Measurements from ENCODE around the gene POP5. TPM values are rescaled to one million over a fixed set of nuclear protein-coding genes. Genes with fewer than 3 reads are reported as not detected.
A peak's percentile ranks its signal among the peaks of the same experiment; 100 is the strongest.
"Not testable (repeated sequence)": the region's sequence is repeated elsewhere in the genome, so short reads cannot be mapped to it uniquely, and the experiment has no call there.

Gene POP5
- total RNA-seq: 24.1 TPM

GRCh38 chr12:120580787-120581723 lies at the start of gene POP5:
Gene POP5, minus strand, starts transcription at chr12:120581402. Its CDS starts 40 bp downstream, at chr12:120581362.
- ATAC-seq (peak; percentile 92), DNase-seq (ENCODE audit: low spot score) (peak; percentile 97)

- DNase-seq (ENCODE audit: low spot score) (no peak), ATAC-seq (no peak)
Observed at GRCh38 chr12:120630104-120630892, 49.1 kb upstream of the POP5 start.

GRCh38 chr12:120628919-120629318 lies 47.7 kb upstream of the POP5 start:
- no peak for DNase-seq (ENCODE audit: low spot score)
- peak; percentile 82 for ATAC-seq

DNA sequence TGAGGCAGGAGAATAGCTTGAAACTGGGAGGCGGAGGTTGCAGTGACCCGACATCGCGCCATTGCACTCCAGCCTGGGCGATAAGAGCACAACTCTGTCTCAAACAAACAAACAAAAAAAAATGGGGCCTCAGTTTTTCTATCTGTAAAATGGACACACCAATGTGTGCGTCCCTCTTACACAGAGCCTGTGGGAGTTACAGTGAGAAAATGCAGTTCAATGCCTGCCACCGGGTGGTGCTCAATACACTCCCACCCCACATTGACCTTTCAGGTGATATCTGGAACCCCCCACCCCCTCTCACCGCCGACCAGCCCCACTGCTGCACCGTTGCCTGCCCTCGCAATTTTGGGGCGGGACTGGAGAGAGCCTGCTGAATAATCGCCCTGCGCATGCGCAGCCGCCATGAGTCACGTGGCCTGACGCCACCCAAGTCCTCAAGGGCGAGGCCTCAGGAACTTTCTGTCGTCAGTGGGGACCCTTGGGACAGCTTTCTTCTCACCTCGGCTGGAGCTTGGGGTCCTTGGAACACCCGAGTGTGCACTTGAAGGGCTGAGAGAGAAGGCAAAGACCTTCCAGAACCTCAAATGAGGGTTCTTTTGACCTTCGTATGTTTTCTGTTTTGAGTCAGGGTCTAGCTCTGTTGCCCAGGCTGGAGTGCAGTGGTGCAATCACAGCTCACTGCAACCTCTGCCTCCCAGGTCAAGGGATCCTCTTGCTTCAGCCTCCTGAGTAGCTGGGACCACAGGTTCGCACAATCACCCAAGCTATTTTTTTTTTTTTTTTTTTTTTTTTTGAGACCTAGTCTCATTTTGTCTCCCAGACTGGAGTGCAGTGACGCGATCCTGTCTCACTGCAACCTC lies 44.6 kb upstream of the POP5 start:
- DNase-seq (ENCODE audit: low spot score): no peak
- ATAC-seq: no peak

DNA sequence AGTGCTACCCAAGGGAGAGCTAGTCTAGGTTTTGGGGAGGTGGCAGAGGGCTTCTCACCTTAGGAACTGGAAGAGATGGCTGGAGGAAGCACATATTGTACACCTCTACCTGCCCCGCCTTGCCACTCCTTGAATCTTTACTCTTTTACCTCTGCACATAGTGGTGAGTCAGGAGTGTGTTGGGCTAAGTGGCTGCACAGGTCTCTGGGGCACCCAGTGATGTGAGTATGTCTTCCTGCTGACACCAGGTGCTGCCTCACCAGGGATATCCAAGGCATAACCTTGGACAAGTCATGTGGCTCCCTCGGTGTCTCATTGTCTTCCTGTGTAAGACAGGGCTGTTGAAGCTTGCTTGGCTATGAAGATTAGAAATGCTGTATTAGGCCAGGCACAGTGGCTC lies 39.4 kb upstream of the POP5 start:
- ATAC-seq (no peak), DNase-seq (ENCODE audit: low spot score) (no peak)

GRCh38 chr12:120618954-120619615 lies 37.9 kb upstream of the POP5 start:
- ATAC-seq (no peak), DNase-seq (ENCODE audit: low spot score) (no peak)

DNA sequence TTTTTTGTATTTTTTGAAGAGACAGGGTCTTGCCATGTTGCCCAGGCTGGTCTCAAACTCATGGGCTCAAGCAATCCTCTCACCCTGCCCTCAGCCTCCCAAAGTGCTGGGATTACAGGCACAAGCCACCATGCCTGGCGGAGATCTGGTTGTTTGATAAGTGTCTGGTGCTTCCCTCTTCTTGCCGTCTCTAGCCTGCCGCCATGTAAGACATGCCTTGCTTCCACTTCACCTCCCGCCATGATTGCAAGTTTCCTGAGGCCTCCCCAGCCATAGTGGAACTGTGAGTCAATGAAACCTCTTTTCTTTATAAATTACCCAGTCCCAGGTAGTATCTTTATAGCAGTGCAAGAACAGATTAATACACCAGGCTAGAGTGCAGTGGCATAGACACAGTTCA lies 36.6 kb upstream of the POP5 start:
- not testable (repeated sequence) for ATAC-seq; DNase-seq (ENCODE audit: low spot score)

GRCh38 chr12:120617193-120617592 lies 36.0 kb upstream of the POP5 start:
- not testable (repeated sequence) for ATAC-seq; DNase-seq (ENCODE audit: low spot score)

DNA sequence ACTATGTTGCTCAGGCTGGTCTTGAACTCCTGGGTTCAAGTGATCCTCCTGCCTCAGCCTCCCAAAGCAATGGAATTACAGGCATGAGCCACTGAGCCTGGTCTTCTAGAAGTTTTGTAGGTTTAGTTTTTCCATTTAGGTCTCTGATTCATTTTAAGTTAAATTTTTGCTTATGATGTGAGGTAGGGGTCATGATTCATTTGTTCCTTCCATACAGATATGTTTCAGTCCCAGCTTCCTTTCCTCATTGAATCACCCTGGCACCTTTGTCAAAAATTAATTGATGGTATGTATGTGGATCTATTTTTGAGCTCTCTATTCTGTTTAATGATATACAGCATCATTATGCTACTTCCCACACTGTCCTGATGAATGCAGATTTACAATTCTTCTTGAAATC lies 33.6 kb upstream of the POP5 start:
- ATAC-seq: no peak
- DNase-seq (ENCODE audit: low spot score): no peak

- not testable (repeated sequence) for ATAC-seq; DNase-seq (ENCODE audit: low spot score)
Observed at GRCh38 chr12:120611534-120611933, 30.3 kb upstream of the POP5 start.

DNA sequence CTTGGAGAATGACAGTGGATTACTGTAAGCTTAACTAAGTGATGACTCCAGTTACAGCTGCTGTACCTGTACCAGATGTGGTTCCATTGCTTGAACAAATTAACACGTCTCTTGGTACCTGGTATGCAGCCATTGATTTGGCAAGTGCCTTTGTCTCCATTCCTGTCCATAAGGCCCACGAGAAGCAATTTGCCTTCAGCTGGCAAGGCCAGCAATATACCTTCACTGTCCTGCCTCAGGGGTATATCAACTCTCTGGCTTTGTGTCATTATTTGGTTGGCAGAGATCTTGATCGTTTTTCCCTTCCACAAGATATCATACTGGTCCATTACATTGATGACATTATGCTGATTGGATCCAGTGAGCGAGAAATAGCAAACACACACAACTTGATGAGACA lies 29.4 kb upstream of the POP5 start:
- DNase-seq (ENCODE audit: low spot score) (no peak), ATAC-seq (no peak)

GRCh38 chr12:120602416-120602815 lies 21.2 kb upstream of the POP5 start:
- not testable (repeated sequence) for ATAC-seq; DNase-seq (ENCODE audit: low spot score)

GRCh38 chr12:120599672-120600552 lies 18.7 kb upstream of the POP5 start:
- ATAC-seq (no peak), DNase-seq (ENCODE audit: low spot score) (no peak)

DNA sequence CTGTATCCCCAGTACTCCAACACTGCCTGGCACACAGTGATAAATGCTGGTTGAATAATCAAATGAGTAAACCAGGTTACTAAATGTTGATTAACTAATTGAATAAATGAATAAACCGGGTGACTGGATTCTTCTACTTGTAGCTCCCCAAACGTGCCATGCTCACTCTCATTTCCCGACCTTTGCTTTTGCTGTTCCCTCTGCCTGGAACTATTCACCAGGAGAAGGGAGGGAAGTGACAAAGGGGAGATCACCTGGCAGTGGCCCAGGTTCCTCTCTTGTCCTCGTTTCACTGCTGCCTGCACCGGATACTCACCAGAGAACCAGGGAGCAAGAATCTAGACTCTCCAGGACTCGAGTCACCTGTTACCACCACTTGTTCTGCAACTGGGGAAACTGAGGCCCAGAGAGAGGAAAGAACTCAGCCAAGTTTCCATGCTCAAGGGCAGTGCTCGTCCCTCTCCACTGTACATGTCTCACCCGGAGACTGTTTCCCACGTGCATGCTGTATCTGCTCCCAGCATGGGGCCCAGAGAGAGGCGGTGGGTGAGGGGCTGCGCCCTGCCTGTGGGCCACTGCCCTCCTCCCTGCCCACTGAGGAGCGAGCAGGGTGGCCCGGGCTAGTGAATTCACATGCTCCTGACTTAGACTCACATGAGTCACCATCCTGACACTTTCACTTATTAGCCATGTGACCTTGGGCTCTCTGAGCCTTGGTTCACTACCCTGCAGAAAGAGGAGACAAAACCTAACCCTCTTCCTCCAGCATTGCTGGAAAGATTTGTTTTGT lies 17.7 kb upstream of the POP5 start:
- ATAC-seq (no peak), DNase-seq (ENCODE audit: low spot score) (no peak)

DNA sequence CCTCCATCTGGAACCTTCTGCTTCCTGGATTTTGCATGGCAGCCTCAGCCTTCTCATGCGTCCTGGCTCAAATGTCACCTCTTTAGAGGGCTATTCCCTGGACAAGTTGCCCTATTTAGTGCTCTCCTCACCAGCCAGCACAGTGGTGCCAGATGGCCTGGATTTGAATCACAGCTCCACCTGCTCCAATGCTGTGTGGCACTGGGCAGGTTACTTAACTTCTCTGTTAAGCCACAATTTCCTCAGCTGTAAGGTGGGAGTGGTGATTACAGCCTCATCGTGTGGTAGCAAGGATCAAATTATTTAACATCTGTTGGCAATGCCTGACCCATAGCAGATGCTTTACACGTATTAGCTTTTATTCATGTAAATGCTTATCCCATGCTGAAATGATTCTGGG lies 16.7 kb upstream of the POP5 start:
- DNase-seq (ENCODE audit: low spot score) (no peak), ATAC-seq (no peak)

GRCh38 chr12:120596901-120597300 lies 15.7 kb upstream of the POP5 start:
- DNase-seq (ENCODE audit: low spot score) (no peak), ATAC-seq (no peak)

DNA sequence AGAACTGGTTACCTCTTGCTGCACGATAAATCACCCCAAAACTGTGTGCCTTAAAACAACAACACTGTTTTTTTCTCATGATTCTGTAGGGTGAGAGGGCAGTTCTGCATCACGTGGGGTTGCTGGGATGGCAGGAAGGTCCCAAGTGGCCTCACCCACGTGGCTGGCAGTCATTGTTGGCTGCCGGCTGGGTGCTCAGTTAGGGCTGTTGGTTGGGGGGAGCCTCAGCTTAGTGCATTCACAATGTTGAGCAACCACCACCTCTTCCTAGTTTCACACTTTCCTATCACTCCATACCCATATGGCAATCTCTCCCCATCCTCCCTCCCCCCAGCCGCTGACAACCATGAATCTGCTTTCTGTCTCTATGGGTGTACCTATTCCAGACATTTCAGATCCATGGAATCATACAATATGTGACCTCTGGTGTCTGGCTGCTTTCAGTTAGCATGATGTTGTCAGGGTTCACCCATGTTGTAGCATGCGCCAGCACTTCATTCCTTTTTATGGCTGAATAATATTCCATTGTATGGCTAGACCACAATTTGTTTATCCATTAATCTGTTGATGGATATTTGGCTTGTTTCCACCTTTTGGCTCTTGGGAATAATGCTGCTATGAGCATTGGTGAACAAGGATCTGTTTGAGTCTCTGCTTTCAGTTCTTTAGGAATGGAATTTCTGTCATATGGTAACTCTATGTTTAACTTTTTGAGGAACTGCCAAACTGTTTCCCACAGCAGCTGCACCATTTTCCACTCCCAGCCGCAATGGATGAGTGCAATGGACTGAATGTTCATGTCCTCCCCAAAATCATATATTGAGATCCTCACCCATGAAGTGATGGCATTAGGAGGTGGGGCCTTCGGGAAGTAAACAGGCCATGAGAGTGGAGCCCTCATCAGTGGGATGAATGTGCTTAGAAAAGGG lies 11.2 kb upstream of the POP5 start:
- no peak for DNase-seq (ENCODE audit: low spot score)
- no peak for ATAC-seq
